ENCODE measurements around the gene PGAM2.

Gene PGAM2

DNA sequence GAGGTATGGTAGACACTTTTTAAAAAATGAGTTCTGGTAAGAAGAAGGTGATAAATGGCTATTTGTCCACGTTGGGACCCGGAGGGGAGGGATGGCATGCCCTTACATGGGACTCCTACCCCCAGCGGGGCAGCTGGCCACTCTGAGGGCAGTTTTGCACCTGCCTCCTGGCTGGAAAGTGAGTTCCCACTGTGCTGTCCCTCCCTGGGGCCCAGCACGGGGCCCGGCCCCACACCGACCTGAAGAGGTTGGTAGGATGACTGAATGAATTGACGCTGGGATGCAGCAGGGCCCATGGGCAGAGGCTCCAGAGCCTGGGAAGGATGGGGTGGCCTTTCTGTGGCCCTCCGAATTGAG is 38.2 kb upstream of the PGAM2 start:
- TF ChIP-seq, protein P1, sequence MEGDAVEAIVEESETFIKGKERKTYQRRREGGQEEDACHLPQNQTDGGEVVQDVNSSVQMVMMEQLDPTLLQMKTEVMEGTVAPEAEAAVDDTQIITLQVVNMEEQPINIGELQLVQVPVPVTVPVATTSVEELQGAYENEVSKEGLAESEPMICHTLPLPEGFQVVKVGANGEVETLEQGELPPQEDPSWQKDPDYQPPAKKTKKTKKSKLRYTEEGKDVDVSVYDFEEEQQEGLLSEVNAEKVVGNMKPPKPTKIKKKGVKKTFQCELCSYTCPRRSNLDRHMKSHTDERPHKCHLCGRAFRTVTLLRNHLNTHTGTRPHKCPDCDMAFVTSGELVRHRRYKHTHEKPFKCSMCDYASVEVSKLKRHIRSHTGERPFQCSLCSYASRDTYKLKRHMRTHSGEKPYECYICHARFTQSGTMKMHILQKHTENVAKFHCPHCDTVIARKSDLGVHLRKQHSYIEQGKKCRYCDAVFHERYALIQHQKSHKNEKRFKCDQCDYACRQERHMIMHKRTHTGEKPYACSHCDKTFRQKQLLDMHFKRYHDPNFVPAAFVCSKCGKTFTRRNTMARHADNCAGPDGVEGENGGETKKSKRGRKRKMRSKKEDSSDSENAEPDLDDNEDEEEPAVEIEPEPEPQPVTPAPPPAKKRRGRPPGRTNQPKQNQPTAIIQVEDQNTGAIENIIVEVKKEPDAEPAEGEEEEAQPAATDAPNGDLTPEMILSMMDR (IDR thresholded peaks at IDR 0.05; ENCODE audit: insufficient read depth, low read length, poor library complexity, severe bottlenecking) = no peak
- no peaks in the 10 kb centered on the region for H3K36me3 ChIP-seq (ENCODE audit: control insufficient read depth, insufficient read depth, low read length)
- H3K27me3 ChIP-seq (replicated peaks; ENCODE audit: control insufficient read depth, insufficient read depth, low read length) = peaks cover 4% of the 10 kb centered on the region
- no peak for DNase-seq (ENCODE audit: extremely low read depth, insufficient read length)
- no peak overlapping the region for H3K4me3 ChIP-seq (replicated peaks; ENCODE audit: low read depth, low read length)

DNA sequence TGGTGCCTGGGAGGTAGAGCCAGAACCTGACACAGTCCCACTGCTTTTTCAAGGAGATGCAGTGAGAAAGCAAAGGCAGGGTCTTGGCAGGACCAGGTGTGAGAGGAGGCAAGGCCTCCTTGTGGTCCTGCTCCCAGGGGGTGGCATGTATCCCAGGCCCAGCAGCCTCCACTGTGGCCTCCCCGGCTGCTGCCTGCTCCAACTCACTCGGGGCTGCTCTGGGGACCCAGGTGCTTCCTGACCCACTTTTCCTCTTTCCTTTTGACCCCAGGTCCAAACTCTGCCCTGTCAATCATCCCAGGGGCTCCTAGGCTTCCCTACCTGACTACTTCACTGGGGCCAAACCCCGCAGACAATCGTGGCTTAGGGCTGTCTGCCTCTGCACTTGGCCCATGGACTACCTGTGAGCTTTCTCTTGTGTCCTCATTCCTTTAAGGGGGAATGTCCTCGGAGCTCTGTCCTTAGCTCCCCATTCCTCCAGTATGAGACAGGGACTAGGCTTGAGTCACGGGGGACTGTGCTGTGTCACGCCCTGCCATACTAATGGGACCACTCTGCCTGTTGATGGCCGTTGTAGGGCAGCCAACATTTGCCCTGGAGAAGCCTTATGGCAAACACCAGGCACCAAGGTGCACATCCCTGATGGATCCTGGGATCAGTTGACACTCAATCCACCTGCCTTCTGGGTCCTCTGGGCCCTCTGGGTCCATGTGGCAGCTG is 37.6 kb upstream of the PGAM2 start:
- no peak overlapping the region for H3K4me3 ChIP-seq (replicated peaks; ENCODE audit: low read depth, low read length)
- DNase-seq (ENCODE audit: extremely low read depth, insufficient read length) = no peak
- TF ChIP-seq, protein P1 (IDR thresholded peaks at IDR 0.05; ENCODE audit: insufficient read depth, low read length, poor library complexity, severe bottlenecking) = no peak
- H3K36me3 ChIP-seq (ENCODE audit: control insufficient read depth, insufficient read depth, low read length) = no peaks in the 10 kb centered on the region
- peaks cover 4% of the 10 kb centered on the region for H3K27me3 ChIP-seq (replicated peaks; ENCODE audit: control insufficient read depth, insufficient read depth, low read length)

DNA sequence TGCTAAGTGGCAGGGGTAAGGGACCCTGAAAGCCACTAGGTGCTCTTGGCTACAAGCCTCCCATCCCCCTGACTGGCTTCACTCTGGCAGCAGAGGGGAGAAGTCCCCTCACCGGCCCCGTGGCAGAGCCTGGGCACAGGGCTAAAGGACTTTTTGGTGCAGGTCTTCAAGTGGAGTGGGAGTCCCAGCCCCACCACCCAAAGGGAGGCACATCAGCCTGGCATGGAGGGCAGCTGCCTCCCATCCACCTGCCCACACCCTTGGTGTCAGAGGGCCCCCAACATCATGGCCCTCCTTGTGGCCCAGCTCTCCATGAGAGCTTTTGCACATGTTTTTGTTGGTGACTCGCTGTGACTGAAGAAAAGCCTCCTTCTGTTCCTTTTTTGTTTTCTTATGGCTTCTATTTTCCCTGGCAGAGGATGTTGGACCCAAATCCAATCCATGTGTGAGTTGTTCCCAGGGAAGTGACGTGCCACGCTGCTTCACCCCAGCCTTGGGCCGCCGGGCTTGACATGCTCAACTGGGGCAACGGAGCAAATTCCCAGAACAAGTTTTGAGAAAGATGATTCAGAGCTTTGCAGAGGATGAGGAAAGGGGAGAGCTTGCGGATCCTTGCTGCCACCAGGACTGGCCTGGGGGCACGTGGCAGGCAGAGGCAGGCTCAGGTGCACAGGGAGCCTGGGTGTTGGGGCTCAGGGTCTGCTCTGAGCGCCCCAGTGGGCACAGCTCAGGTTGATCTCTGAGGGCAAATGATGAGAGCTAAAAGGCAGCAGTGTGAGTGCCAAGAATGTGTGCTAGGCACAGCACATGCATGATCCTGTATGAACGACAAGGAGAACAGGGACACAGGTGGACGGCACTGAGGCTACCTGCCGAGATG is 36.8 kb upstream of the PGAM2 start:
- no peaks in the 10 kb centered on the region for H3K36me3 ChIP-seq (ENCODE audit: control insufficient read depth, insufficient read depth, low read length)
- TF ChIP-seq, protein P1 (IDR thresholded peaks at IDR 0.05; ENCODE audit: insufficient read depth, low read length, poor library complexity, severe bottlenecking) = no peak
- H3K27me3 ChIP-seq (replicated peaks; ENCODE audit: control insufficient read depth, insufficient read depth, low read length) = peaks cover 4% of the 10 kb centered on the region
- no peak for DNase-seq (ENCODE audit: extremely low read depth, insufficient read length)
- no peak overlapping the region for H3K4me3 ChIP-seq (replicated peaks; ENCODE audit: low read depth, low read length)

DNA sequence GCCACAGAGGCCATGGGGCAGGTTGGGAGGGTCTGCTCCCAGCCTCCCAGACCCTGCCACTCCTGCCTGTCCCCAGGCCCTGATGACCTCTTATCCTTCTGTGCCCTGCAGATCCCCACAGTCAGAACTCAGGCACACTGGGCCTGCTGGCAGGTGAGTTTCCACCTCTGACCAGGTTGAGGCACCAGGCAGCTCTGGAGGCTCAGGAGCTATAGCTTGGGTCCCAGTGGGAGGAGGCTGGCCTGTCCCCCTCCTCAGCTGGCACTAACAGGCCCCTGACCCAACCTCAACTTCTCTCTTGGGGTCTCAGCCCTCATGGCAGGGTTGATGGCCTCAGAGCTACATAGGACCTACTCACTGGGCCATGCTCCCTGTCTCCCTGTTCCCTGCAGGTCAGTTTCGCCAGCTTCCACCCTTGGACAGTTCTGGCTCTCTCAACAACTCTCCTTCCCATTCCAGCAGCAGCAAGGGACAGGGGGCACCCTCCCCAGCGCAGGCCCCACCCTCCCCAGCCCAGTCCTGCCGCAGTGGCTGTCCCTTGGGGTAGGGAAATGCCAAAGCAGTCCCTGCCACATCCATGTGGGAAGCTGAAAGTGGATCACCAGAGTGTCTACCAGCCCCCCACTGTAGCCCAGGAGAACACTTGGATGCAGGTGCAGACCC is 36.1 kb upstream of the PGAM2 start:
- no peak overlapping the region for H3K4me3 ChIP-seq (replicated peaks; ENCODE audit: low read depth, low read length)
- DNase-seq (ENCODE audit: extremely low read depth, insufficient read length) = no peak
- TF ChIP-seq, protein P1 (IDR thresholded peaks at IDR 0.05; ENCODE audit: insufficient read depth, low read length, poor library complexity, severe bottlenecking) = no peak
- H3K36me3 ChIP-seq (ENCODE audit: control insufficient read depth, insufficient read depth, low read length) = no peaks in the 10 kb centered on the region
- H3K27me3 ChIP-seq (replicated peaks; ENCODE audit: control insufficient read depth, insufficient read depth, low read length) = peaks cover 4% of the 10 kb centered on the region

DNA sequence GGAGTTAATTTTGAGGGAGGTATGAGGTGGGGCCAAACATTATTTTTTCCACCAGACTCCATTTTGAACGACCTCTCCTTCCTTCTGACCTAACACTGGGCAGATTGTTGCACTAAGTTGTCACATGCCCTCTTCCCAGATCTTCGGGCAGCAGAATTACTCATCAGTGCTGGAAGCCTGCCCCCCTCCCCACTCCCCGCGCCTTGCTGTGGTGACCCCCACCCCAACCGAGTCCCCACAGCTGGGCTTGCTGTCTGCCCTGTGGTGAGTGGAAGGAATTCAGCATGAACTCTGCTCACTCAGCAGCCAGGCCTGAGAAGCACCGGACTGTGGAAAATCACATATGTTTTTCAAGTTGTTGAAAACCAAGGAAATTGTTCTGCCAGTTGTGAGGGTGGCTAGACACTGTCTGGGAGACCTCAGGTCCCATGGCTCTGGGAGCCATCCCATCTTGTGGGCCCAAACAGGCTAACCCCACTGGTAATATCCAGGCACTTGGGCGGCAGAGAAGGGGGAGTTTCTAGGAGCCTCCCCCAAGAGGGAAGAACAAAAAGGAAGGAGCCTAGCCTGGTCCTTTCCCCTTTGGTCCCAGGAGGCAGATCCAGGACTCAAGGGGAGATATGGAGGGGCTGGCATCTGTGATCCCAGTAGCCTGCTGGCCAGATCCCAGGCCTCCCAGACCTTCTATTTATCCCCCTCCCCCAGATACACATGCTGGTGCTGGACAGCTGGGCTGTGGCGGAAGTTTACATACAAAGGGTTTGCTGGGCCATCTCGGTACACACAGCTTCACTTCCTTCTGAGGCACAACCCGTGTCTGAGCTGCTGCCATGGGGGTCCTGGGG is 35.3 kb upstream of the PGAM2 start:
- Histone ChIP-seq H3K4me3 (replicated peaks; ENCODE audit: low read depth, low read length) (no peak overlapping the region), H3K27me3 (replicated peaks; ENCODE audit: control insufficient read depth, insufficient read depth, low read length) (peaks cover 4% of the 10 kb centered on the region), H3K36me3 (ENCODE audit: control insufficient read depth, insufficient read depth, low read length) (no peaks in the 10 kb centered on the region)
- DNase-seq (ENCODE audit: extremely low read depth, insufficient read length) = no peak
- TF ChIP-seq, protein P1 (IDR thresholded peaks at IDR 0.05; ENCODE audit: insufficient read depth, low read length, poor library complexity, severe bottlenecking) = no peak
